Nephron (organoid): Measurements from ENCODE around the gene GADL1.
A peak's percentile ranks its signal among the peaks of the same experiment; 100 is the strongest.

Experiments
- H3K27ac Mint-ChIP-seq, 3 experiments: 2 replicates each; pipeline ENCODE4 v1.8.0; 2020; ENCODE audit warnings: mixed read lengths in 3 of 3, mild to moderate bottlenecking in 2 of 3, moderate library complexity in 1 of 3
- H3K27me3 Mint-ChIP-seq: 2 replicates; pipeline ENCODE4 v1.8.0; 2021; ENCODE audit warnings: low read depth, mild to moderate bottlenecking, moderate library complexity, mixed read lengths
- H3K36me3 Mint-ChIP-seq: 2 replicates; pipeline ENCODE4 v1.8.0; 2020; ENCODE audit warnings: low read depth, mixed read lengths
- H3K4me1 Mint-ChIP-seq: 2 replicates; pipeline ENCODE4 v1.8.0; 2020; ENCODE audit warnings: mixed read lengths
- H3K4me3 Mint-ChIP-seq, 3 experiments: 2 replicates each; pipeline ENCODE4 v1.8.0; 2020; ENCODE audit warnings: mild to moderate bottlenecking in 3 of 3, mixed read lengths in 3 of 3, moderate library complexity in 2 of 3
- H3K9me3 Mint-ChIP-seq: 2 replicates; pipeline ENCODE4 v1.8.0; 2020; ENCODE audit warnings: mixed read lengths
- CTCF ChIP-seq, 3 experiments: fragments of 200-600 bp; sonication (generic); IDR thresholded peaks; one replicate each; pipeline ENCODE4 v1.5.0; 2021; ENCODE audit warnings: antibody characterized with exemption in 3 of 3; ENCODE audit not compliant: unreplicated experiment in 3 of 3

GADL1 gene

DNA sequence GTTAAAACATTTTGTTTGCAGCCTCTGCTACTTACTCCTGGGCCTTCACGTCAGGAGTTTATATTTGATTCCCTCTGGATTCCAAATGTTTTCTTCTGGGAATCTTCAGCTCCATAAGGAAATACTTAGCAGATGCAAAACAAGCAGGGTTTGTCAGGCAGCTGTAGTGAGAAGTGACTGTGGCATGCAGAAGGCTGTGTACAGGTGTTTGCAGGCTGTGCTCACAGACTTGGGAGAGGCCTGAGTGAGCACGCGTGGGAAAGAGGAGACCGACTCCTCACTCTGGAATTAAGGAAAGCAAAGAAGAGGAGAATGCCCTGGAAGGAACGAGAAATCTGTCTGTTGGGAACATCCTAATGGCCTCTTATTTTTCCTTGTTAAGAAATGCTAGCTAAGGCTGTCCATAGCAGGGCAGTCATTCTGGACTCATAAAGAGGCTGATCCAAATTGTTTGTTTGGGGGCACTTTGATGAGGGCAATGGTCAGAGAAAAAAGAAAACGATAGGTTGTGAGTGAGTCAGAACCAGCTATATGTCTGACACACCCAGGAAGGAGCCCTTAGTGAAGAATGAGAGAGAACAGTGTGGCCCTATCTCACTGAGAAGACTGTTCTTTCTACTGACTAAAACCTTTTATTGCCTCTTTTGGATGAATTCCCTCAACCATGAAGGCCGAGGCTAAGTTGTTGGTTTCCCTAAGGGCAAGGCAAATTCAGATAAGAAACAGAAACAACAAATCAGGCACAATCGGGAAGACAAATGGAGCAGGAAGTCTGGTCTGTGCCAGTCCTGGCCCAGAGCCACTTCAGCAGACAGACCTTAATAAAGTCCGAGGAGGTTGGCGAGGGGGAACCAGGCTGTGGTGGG is 205.5 kb downstream of the GADL1 start:
- no peak for TF ChIP-seq CTCF (IDR thresholded peaks at IDR 0.05; ENCODE audit: unreplicated experiment in 3 of 3)
- Mint-ChIP-seq H3K27ac (peak overlapping the region; percentile 86 to 87 (median 86)), H3K9me3 (no peaks in the 10 kb centered on the region), H3K4me3 (no peak overlapping the region), H3K36me3 (peaks cover 51% of the 10 kb centered on the region), H3K4me1 (peaks cover 71% of the 10 kb centered on the region), H3K27me3 (no peaks in the 10 kb centered on the region)

GRCh38 chr3:30687930-30688570 is 206.4 kb downstream of the GADL1 start:
- no peaks in the 10 kb centered on the region for H3K9me3 Mint-ChIP-seq
- TF ChIP-seq CTCF (IDR thresholded peaks at IDR 0.05; ENCODE audit: unreplicated experiment in 3 of 3), result no peak
- no peak overlapping the region for H3K4me3 Mint-ChIP-seq
- H3K4me1 Mint-ChIP-seq, result peaks cover 71% of the 10 kb centered on the region
- peaks cover 53% of the 10 kb centered on the region for H3K36me3 Mint-ChIP-seq
- H3K27me3 Mint-ChIP-seq, result no peaks in the 10 kb centered on the region
- peak overlapping the region; percentile 66 to 87 (median 70) for H3K27ac Mint-ChIP-seq

- peaks cover 49% of the 10 kb centered on the region for H3K36me3 Mint-ChIP-seq
- no peak for TF ChIP-seq CTCF (IDR thresholded peaks at IDR 0.05; ENCODE audit: unreplicated experiment in 3 of 3)
- peaks cover 80% of the 10 kb centered on the region for H3K4me1 Mint-ChIP-seq
- H3K27me3 Mint-ChIP-seq, result peaks cover 4% of the 10 kb centered on the region
- H3K4me3 Mint-ChIP-seq, result no peak overlapping the region
- H3K9me3 Mint-ChIP-seq, result no peaks in the 10 kb centered on the region
- H3K27ac Mint-ChIP-seq, result peak overlapping the region in 2 of 3 experiments; percentile 13 to 37
Measured at GRCh38 chr3:30686799-30687198, 207.7 kb downstream of the GADL1 start.

- Mint-ChIP-seq H3K4me3 (no peak overlapping the region), H3K36me3 (peaks cover 49% of the 10 kb centered on the region), H3K4me1 (peaks cover 86% of the 10 kb centered on the region), H3K27ac (peak overlapping the region in 2 of 3 experiments; percentile 13 to 37), H3K9me3 (no peaks in the 10 kb centered on the region), H3K27me3 (peaks cover 7% of the 10 kb centered on the region)
- TF ChIP-seq CTCF (IDR thresholded peaks at IDR 0.05; ENCODE audit: unreplicated experiment in 3 of 3), result no peak
Measured at GRCh38 chr3:30686176-30686575, 208.3 kb downstream of the GADL1 start.

- TF ChIP-seq CTCF (IDR thresholded peaks at IDR 0.05; ENCODE audit: unreplicated experiment in 3 of 3), result no peak
- Mint-ChIP-seq H3K27me3 (peaks cover 7% of the 10 kb centered on the region), H3K27ac (peak overlapping the region in 1 of 3 experiments; percentile 15), H3K9me3 (no peaks in the 10 kb centered on the region), H3K36me3 (peaks cover 40% of the 10 kb centered on the region), H3K4me3 (no peak overlapping the region), H3K4me1 (peaks cover 88% of the 10 kb centered on the region)
Measured at GRCh38 chr3:30685267-30685667, 209.2 kb downstream of the GADL1 start.
